Measurements from ENCODE around the gene KYNU.

The KYNU gene

DNA sequence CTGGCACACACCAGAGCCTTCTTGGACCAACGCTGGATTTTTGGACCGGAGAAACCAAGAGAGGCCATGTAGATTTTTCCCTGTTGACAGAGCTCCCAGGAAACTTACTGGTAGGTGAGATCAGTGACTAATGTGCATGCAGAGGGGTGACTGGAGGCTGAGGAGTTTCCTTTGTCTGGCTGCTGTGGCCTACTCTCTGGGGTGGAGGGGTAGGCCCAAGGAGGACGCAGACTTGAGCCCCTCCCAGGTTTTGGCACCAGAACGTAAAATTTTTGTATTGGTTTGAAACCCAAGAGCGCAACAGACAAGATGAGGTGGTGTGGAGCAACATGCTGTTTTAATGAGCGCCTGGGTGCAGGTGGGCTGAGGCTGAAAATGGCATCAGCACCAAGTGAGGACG, 59.2 kb downstream of the KYNU start:
- no peak for TF ChIP-seq EZH2 (IDR thresholded peaks at IDR 0.05; ENCODE audit: borderline replicate concordance, low read length)
- TF ChIP-seq, protein P1, sequence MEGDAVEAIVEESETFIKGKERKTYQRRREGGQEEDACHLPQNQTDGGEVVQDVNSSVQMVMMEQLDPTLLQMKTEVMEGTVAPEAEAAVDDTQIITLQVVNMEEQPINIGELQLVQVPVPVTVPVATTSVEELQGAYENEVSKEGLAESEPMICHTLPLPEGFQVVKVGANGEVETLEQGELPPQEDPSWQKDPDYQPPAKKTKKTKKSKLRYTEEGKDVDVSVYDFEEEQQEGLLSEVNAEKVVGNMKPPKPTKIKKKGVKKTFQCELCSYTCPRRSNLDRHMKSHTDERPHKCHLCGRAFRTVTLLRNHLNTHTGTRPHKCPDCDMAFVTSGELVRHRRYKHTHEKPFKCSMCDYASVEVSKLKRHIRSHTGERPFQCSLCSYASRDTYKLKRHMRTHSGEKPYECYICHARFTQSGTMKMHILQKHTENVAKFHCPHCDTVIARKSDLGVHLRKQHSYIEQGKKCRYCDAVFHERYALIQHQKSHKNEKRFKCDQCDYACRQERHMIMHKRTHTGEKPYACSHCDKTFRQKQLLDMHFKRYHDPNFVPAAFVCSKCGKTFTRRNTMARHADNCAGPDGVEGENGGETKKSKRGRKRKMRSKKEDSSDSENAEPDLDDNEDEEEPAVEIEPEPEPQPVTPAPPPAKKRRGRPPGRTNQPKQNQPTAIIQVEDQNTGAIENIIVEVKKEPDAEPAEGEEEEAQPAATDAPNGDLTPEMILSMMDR (IDR thresholded peaks at IDR 0.05; ENCODE audit: low read length), result no peak
- Histone ChIP-seq H3K9me2 (ENCODE audit: low read depth, low read length) (no peaks in the 10 kb centered on the region), H3F3A (ENCODE audit: insufficient read depth, low read length) (no peaks in the 10 kb centered on the region), H3K4me1 (ENCODE audit: insufficient read depth, low read length, severe bottlenecking) (no peaks in the 10 kb centered on the region), H4K20me1 (ENCODE audit: insufficient read depth, low read length) (no peaks in the 10 kb centered on the region), H3K4me3 (ENCODE audit: low read depth, low read length, poor library complexity, severe bottlenecking) (no peak overlapping the region), H3K36me3 (ENCODE audit: insufficient read depth, low read length) (no peaks in the 10 kb centered on the region), H3K27ac (ENCODE audit: low read depth, low read length, poor library complexity, severe bottlenecking) (no peak overlapping the region), H3K27me3 (ENCODE audit: insufficient read depth, low read length) (no peaks in the 10 kb centered on the region), H2AFZ (ENCODE audit: low read length) (no peak overlapping the region), H3K9ac (ENCODE audit: low read length) (no peak overlapping the region), H3K9me3 (ENCODE audit: low read length) (no peaks in the 10 kb centered on the region), H3K79me2 (ENCODE audit: insufficient read depth, low read length) (no peaks in the 10 kb centered on the region), H3K4me2 (ENCODE audit: low read length) (no peak overlapping the region)

DNA sequence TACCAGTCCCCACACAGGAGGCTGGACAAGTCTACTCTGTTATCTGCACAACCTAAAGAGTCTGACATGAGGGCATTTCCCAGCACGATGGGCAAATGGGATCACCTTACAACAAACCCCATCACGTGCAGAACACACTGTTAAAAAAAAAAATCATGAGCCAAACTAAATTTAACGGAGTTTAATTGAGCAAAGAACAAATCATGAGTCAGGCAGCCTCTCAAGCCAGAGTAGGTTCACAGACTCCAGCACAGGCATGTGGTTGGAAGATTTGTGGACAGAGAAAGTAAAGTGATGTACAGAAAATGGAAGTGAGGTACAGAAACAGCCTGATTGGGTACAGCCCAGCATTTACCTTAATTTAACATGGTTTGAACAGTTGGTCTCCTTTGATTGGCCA, 59.9 kb downstream of the KYNU start:
- no peaks in the 10 kb centered on the region for H3K36me3 ChIP-seq (ENCODE audit: insufficient read depth, low read length)
- H3K9me2 ChIP-seq (ENCODE audit: low read depth, low read length), result no peaks in the 10 kb centered on the region

DNA sequence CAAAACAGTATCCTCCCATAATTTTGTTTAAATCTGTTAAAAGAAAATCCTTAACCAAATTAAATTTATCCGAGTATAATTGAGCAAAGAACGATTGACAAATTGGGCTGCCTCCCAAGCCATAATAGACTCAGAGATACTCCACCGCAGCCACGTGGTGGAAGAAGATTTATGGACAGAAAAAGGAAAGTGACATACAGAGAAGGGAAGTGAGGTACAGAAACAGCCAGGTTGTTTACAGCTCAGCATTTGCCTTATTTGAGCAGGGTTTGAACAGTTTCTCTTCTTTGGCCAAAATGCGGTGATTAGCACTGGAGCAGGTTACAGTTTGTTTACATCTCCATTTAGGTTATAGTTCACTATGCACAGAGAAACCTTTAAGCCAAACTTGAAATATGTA, 60.8 kb downstream of the KYNU start:
- no peaks in the 10 kb centered on the region for H3K4me1 ChIP-seq (ENCODE audit: insufficient read depth, low read length, severe bottlenecking)
- H3K4me3 ChIP-seq (ENCODE audit: low read depth, low read length, poor library complexity, severe bottlenecking), result no peak overlapping the region
- H2AFZ ChIP-seq (ENCODE audit: low read length), result no peak overlapping the region
- no peak overlapping the region for H3K27ac ChIP-seq (ENCODE audit: low read depth, low read length, poor library complexity, severe bottlenecking)
- H3K9me2 ChIP-seq (ENCODE audit: low read depth, low read length), result no peaks in the 10 kb centered on the region
- no peaks in the 10 kb centered on the region for H3K9me3 ChIP-seq (ENCODE audit: low read length)
- no peaks in the 10 kb centered on the region for H3K27me3 ChIP-seq (ENCODE audit: insufficient read depth, low read length)
- H3K36me3 ChIP-seq (ENCODE audit: insufficient read depth, low read length), result no peaks in the 10 kb centered on the region
- H3K9ac ChIP-seq (ENCODE audit: low read length), result no peak overlapping the region
- H3K4me2 ChIP-seq (ENCODE audit: low read length), result no peak overlapping the region
- no peaks in the 10 kb centered on the region for H3K79me2 ChIP-seq (ENCODE audit: insufficient read depth, low read length)
- TF ChIP-seq, protein P1 (IDR thresholded peaks at IDR 0.05; ENCODE audit: low read length), result no peak
- TF ChIP-seq EZH2 (IDR thresholded peaks at IDR 0.05; ENCODE audit: borderline replicate concordance, low read length), result no peak
- H3F3A ChIP-seq (ENCODE audit: insufficient read depth, low read length), result no peaks in the 10 kb centered on the region
- no peaks in the 10 kb centered on the region for H4K20me1 ChIP-seq (ENCODE audit: insufficient read depth, low read length)

More for the DNA sequence above, 59.9 kb downstream of the KYNU start:
- Histone ChIP-seq H3K4me1 (ENCODE audit: insufficient read depth, low read length, severe bottlenecking) (no peaks in the 10 kb centered on the region), H3K9me3 (ENCODE audit: low read length) (no peaks in the 10 kb centered on the region), H3K27ac (ENCODE audit: low read depth, low read length, poor library complexity, severe bottlenecking) (no peak overlapping the region), H3K4me2 (ENCODE audit: low read length) (no peak overlapping the region), H3K9ac (ENCODE audit: low read length) (no peak overlapping the region), H3F3A (ENCODE audit: insufficient read depth, low read length) (no peaks in the 10 kb centered on the region), H2AFZ (ENCODE audit: low read length) (no peak overlapping the region), H4K20me1 (ENCODE audit: insufficient read depth, low read length) (no peaks in the 10 kb centered on the region), H3K79me2 (ENCODE audit: insufficient read depth, low read length) (no peaks in the 10 kb centered on the region), H3K27me3 (ENCODE audit: insufficient read depth, low read length) (no peaks in the 10 kb centered on the region), H3K4me3 (ENCODE audit: low read depth, low read length, poor library complexity, severe bottlenecking) (no peak overlapping the region)
- TF ChIP-seq, protein P1 (IDR thresholded peaks at IDR 0.05; ENCODE audit: low read length), result no peak
- TF ChIP-seq EZH2 (IDR thresholded peaks at IDR 0.05; ENCODE audit: borderline replicate concordance, low read length), result no peak
